ENCODE measurements around the gene CARS1.

- TF ChIP-seq SMC3 (conservative IDR thresholded peaks at IDR 0.05; ENCODE audit: insufficient read depth, low read depth, low read length) (no peak), POLR2A (conservative IDR thresholded peaks at IDR 0.05) (no peak)
Observed at GRCh38 chr11:3002351-3002861, 54.8 kb downstream of the CARS1 start.
